Measurements from ENCODE around the gene ZFP92.

DNA sequence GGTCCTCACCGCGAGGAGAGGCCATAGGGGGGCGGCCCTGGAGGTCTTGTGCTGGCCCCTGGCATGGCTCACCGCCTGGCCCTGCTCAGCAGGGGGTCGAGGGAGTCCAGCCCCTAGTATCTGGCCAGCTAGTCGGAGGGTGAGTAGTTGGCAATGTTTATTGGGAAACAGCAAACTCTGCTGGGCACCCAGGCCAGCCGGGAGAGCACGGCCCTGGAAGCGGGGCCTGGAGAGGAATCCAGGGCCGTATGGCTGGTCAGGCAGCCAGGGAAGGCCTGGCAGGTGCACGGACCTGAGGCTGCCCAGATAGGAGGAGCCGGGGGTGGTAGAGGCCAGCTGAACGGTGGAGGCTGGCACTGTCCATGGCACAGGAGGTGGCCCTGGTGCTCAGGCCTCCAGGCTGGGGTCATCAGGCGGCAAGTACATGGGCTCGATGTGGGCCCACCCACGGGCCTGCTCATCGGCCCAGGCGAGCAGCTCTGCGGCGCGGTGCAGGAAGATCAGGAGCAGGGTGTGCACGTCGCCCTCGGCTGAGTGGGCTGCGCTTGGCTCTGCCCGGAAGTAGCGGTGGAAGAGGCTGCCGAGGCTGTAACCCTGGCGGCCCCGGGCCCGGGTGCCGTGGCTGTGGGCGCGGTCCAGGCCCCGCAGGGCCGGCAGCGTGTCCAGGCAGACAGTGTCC is 33.2 kb downstream of the ZFP92 start:
- TF ChIP-seq SPI1 (IDR thresholded peaks at IDR 0.05; ENCODE audit: low read depth, low read length): no peak
- no peak for TF ChIP-seq TAF1 (IDR thresholded peaks at IDR 0.05; ENCODE audit: low read depth, low read length)
- no peak for TF ChIP-seq POLR2A (IDR thresholded peaks at IDR 0.05; ENCODE audit: low read depth, low read length)
- no peak for TF ChIP-seq POLR2AphosphoS5 (IDR thresholded peaks at IDR 0.05; ENCODE audit: low read depth, low read length)
